NCI-H2029 (cell line): ENCODE data around the gene ATF7.
A peak's percentile ranks its signal among the peaks of the same experiment; 100 is the strongest.
"Not testable (repeated sequence)": the region's sequence is repeated elsewhere in the genome, so short reads cannot be mapped to it uniquely, and the experiment has no call there.

ENCODE experiments used
- DNase-seq: peaks from one replicate; lab custom pipeline; 2025; lab: John Stamatoyannopoulos, UW

The ATF7 gene

DNA sequence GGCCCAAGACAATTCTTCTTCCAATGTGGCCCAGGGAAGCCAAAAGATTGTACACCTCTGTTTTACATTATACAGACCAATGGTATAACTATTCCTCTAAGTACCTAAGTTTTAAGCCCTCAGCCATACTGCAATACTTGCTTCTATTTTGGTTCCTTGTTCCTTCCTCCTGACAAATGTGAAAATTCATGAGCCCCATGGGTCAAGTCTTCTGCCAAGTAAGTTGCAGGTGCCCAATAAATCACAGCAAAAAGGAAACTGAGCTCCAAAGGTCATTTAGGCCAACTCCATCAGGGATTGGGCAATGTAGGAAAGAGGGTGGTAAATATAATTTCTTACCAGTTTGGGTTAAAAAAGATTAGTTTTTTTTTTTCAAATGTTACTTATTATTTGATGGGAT is 61.2 kb downstream of the ATF7 start:
- no peak for DNase-seq

DNA sequence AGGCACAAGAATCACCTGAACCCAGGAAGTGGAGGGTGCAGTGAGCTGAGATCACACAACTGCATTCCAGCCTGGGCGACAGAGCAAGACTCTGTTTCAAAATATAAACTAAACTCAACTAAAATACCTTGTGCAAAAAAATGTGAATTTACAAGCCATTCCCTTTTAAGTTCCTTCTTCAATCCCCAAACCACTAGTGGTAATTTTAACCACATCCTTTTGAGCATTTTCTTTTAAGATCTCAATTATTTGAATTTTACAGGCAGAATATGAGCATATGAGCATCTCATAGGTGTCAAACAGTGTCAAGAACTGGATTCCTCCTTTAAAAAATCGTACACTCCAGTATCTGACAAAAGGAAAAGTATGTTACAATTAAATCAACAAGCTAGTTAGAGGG is 61.9 kb downstream of the ATF7 start:
- no peak for DNase-seq

DNA sequence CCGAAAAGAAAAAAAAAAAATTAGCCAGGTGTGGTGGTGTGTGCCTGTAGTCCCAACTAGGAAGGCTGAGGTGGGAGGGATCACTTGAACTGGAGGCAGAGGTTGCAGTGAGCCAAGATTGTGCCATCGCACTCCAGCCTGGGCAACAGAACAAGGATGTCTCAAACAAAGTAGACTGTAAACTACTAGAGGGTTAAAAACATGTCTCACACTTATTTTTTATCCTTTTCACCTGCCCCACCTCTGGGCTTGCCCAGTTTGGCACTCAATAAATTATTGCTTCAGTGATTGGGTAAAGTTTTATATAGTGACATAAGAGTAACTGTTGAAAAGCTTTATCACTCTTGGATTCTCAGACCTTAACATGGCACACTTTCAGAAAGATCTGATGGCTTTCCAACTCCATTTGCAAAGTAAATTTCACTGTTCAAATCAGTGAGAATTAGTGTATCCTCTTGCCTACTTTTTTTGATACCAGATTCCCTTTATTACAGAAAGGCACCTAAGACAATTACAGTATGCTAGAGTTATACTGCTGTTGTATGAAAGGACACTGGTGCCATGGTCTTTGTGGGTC is 62.6 kb downstream of the ATF7 start:
- DNase-seq, result no peak

DNA sequence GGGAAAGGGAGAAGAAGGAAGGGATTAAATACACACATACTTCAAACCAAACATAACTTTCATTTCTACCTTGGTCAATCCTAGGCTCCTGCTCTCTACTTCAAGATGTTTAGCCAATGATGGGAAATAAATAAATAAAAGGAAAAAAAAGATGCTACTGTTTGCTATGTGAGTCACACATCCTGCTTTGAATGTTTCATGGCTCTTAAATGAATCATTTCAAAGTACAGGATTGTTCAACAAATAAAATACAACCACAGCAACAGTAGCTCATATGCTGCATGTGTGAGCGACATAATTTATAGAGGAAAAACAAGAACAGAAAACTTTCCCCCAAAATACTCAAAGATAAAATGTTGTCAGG is 64.6 kb downstream of the ATF7 start:
- DNase-seq, result peak; percentile 58

DNA sequence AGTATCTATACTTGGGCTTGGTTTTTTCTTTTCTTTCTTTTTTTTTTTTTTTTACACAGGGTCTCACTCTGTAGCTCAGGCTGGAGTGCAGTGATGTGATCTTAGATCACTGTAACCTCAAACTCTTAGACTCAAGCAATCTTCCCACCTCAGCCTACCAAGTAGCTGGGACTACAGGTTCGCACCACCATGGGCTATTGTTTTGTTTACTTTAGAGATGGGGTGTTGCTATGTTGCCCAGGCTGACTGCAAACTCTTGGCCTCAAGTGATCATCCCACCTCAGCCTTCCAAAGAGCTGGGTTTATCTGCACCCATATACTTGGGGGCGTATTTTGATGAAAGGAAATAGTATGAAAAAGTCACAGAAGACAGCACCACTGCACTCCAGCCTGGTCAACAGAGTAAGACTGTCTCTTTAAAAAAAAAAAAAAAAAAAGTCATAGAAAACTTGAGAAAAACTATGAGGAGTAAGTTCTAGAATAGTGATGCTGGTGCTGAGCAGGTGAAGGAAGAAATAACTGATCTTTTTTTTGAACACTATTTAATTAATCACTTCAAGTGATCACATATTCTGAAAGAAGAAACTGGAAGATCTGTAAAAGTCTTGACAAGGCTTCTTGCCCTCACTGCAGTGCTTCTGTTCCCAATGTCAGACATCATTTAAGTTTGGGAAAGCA is 65.1 kb downstream of the ATF7 start:
- DNase-seq, result no peak

DNA sequence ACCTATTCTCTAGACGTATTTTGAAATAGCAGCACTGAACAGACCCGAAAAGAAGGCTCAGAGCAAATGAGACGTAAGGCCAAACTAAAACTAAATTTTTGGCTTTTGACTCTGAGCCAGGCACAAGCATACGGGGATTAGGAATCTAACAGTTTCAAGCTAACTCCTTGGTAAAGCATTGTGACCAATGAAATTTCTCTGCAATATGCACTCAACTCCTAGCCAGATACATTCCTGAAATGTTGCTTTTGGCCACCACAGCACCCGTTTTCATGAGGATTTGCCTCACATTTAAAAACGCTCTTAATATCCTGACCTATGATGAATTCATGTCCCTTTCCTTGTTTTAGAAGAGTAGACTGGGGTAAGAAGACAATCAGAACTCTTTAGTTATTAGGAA is 65.8 kb downstream of the ATF7 start:
- DNase-seq, result no peak

DNA sequence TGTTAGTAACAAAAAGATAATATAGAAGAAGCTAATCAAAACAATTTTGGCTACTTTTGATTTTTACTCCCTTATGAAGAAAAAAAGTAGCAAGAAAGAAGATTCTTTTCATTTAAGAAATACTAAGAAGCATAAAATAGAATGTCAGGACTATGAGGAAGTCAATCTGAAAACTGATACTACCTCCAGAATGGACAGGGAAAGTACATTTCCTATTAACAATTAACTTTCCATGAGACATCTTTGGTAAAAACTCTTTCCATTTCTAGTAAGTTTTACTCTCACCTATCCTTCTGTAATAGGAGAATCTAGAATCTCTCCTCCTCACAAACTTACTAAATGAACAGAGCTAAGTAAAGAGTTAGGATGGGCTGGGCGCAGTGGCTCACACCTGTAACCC is 67.6 kb downstream of the ATF7 start:
- no peak for DNase-seq

DNA sequence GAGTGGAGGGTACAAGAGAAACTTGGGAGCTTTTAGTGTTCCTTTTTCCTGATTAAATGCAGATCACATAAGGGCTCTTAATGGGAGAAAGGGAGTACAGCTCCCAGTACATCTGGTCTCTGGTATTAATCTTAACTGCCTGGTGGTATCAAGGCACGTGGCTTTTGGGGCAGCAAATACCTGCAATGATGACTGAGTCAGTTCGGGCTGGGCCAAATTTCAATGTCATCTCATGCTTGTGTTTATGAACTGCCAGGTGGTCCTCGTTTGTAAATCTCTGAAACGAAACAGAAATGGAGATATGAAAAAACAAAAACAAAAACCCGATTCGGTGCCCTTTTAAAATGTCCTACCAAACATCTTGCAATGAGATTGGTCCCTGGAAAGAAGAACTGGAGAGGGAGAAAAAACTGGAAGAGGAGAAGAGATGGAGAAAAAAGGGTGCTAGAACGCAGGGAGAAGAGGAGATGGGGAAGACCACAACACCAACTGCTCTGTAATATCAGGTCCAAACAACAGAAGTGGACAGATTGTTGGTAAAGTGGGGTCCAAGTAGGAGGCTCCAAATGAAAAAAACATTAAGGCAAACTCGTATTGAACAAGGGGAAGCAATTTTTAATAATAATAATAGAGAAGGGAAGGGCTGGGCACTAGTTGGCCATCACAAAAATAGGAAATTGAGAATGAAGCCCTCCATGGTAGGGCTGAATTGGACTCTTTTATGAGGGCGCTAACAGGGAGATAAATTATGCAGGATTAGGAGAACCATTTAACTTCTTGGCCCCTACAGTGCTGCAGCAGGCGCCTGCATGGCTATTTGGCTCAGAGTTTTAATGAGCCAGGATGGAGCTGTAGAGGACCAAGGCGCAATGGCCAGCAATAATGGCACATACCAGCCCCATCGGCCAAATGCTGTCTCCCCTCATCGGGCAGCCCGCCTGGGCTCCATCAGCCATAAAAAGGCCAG is 73.5 kb downstream of the ATF7 start:
- no peak for DNase-seq

DNA sequence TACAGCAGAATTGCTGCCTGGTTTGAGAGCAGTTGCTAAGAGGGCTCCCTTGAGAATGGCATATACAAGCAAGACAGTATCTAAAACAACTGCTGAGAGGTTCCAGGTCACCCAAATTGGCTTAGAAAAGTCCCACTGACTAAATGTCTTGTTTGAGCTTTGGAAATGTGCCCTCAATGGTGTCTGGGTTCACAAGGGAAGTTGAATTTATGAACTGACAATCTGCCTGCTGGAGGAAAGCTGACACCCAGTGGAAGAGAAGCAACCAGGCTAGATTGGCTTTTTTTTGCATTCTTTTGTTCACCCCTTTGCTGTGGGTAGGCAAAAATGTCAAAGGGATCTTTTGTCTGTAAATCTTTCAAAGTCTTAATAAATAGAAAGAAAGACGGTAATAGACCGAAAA is 74.3 kb downstream of the ATF7 start:
- DNase-seq, result no peak

DNA sequence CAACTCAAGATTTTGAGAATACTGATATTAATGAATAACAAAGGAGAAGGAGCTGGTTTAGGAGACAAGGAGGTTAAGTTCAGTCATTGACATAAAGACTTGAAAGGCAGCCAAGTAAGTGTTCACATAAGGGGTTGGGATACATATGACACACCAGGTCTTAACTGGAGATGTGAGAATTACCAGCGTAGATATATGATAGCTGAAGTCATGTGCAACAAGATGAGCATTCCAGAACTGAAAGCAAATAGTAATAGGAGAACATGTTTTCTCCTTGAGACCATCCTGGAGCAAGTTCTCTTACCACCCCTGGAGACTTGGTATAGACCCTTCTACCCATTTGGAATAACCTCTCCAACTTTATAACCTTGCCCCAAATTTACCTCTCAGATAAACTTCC is 75.6 kb downstream of the ATF7 start:
- no peak for DNase-seq

DNA sequence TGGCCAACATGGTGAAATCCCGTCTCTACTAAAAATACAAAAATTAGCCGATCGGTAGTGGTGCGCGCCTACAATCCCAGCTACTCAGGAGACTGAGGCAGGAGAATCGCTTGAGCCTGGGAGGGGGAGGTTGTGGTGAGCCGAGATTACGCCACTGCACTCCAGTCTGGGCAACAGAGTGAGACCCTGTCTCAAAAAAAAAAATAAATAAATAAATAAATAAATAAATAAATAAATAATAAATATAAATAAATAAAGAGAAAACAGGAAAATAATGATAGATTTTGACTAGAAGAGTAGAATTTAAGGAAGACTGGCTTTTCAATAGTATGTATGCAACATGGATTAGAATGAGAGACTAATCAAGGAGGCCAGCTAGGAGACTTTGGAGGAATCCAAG is 76.1 kb downstream of the ATF7 start:
- DNase-seq, result not testable (repeated sequence)

DNA sequence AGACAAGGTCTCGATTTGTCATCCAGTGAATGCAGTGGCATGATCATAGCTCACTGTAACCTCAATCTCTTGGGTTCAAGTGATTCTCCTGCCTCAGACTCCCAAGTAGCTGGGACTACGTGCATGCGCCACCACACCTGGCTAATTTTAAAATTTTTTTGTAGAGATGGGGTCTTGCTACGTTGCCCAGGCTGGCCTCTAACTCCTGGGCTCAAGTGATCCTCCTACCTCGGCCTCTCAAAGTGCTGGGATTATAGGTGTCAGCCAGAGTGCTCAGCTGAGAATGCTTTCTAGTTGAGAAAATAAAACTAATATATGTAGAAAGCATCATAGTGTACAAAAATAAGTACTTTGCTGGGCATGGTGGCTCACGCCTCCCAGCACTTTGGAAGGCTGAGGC is 77.8 kb downstream of the ATF7 start:
- DNase-seq, result not testable (repeated sequence)

DNA sequence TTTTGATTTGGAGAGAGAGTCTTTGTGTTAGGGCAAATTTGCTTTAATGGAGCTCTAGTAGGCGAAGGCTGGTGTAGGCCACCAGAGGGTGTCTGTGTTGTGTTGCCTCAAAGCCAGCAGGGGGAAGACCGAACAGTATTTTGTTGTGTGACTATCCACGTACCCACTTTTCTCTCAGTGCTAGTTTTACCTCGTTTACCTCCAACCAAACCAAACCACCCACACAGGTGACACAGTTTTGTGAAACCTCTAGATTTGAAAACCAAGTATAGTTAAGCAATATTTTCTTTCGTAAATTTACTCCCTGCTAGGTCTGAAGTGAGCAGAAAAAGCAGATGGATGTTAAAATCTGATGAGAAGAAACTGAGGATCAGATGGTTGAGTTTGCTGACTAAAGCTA is 82.6 kb downstream of the ATF7 start:
- peak; percentile 35 for DNase-seq

DNA sequence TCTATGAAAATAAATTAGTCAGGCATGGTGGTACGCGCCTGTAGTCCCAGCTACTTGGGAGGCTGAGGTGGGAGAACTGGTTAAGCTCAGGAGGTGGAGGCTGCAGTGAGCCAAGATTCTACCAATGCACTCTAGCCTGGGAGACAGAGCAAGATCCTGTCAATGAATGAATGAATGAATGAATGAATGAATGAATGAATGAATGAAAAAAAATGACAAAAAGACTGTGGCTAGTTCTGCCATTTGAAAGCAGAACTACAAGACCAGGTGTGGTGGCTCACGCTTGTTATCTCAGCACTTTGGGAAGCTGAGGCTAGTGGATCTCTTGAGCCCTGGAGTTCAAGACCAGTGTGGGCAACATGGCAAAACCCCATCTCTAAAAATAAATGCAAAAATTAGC is 86.7 kb downstream of the ATF7 start:
- DNase-seq, result no peak

DNA sequence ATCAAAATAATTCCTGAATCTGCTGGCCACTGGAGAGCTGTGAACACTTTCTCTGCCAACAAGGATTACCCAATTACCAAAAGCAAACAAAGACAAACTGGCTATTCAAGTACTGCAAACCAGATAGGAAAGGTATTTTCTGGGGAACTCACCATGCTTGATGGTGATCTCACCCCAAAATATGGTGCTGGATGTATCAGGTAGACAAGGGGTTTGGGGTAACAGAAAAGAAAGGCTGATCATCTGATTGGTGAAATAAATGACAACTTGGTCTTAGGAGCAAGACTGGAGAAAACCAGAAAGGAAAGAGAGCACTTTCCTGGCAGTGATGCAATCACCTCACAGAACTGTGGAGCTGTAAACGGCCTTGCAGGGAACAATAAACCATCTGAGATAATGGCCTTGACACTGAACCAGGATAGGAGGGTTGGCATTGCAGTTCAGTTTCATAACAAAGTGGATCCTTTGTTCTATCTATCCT is 87.9 kb downstream of the ATF7 start:
- peak; percentile 90 for DNase-seq

DNA sequence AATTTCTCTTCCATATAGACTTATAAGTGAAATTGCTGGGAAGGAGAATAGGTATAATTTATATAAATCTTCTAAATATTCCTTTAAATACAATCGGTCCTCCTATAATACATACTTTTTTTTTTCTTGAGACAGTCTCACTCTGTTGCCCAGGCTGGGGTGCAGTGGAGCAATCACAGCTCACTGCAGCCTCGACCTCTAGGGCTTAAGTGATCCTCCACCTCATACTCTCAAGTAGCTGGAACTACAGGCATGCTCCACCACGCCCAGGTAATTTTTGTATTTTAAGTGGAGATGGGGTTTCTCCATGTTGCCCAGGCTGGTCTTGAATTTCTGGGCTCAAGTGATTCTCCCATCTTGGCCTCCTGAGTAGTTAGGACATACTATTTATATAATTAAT is 89.2 kb downstream of the ATF7 start:
- no peak for DNase-seq

DNA sequence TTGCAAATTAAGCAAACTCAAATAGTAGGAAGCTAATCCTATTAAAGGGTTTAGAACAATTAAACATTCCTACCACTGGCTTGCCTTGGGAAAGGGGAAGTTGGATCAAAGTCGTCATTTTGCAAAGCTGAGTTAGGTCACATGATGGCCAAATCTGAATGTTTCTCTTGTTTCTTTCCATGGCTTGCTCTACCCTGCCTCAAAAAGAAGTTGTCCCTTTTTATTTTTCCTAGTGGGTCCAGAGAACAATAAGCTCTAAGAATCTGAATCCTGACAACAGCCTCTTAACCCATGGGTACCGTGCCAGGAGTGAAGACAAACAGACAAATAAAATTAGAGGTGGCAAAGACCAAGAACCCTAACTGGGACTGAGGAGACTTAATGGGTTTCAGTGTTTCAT is 92.7 kb downstream of the ATF7 start:
- no peak for DNase-seq

DNA sequence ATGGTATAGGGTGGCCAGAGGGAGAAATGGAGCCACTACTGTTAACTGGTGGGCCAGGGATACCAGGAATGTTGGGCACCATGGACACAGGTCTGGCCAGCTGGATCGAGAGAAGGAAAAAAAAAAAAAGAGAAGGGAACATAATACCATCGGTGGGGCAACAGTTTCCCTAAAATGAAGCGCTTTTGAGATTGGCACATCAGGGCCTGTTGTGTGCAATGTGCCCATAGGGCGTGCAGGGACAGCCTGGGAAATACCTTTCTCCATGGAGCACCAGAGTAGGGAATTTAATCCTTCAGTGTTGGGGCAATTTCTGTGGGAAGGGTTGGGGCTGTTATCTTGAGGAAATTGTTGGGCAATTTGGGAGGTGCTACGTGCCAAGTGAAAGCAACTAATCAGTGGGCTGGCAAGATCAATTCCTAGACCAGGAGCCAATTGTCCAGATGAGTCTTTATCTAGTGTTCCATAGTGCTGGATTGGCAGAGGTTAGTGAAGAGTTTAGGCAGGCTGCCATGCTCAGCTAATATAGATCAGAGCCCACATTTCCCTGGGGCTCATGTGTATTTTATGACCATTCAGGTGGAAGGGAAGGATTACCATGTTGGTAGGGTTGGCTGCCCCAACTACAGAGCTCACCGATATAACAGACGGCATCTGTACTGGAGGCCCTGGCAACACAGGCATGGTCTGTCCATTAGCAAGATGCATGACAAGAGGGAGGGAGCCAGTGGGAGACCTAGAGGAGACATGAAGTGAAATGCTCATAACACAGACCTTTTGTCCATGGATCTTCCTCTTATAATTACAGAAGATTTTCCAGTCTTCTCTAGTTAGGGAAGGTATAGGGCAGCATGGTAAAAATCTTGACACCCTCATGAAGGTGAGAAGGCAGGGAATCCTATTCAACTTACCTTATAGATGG is 93.4 kb downstream of the ATF7 start:
- DNase-seq, result no peak

DNA sequence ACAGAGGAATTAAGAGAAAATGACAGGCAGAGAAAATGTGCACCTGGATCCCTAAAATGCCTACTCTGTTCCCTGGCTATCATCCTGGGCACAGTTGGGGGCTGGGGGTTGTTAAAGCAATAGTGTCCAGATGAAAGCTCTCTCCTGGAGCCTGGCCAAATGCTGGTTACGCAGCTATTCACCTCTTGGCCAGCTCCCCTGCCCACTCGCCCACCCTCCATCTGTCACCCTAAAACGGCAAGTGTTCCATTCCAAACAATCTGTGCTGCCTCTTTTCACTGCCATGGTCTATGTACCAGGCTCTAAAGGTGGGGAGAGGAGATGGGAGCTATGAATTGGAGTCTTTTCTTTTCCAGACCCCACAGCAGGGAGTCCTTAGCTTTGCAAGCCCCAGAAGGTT is 94.2 kb downstream of the ATF7 start:
- no peak for DNase-seq

DNA sequence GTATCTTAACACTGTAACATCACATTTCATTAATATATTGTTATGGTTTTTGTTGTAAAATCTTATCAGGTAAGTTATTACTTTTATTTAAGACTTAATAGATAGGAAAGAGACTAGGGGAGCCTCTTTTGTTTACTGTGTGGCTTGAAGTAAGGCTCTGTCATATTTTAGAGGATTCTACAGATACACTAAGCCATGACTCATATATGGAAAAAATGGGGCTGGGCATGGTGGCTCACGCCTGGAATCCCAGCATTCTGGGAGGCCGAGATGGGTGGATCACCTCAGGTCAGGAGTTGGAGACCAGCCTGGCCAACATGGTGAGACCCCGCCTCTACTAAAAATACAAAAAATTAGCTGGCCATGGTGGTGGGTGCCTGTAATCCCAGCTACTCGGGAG is 95.3 kb downstream of the ATF7 start:
- no peak for DNase-seq

DNA sequence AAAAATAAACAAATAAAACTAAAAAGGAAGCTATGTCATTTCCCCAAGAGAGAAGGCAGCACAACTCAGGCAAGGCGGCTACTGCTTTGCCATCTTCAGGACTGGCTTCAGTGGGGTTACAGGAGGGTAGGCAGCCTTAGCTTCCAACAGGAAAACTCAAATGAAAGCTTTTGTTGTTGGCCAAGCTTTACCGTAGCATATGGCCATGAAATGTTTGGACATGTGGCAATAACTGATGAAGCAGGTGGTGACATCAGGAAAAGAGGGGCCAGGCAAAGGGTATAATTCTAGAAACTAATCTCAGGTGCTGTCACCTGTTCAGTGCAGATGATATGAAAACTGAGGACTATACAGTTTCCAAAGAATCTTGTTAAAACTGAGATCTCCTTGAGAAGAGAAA is 96.1 kb downstream of the ATF7 start:
- no peak for DNase-seq

DNA sequence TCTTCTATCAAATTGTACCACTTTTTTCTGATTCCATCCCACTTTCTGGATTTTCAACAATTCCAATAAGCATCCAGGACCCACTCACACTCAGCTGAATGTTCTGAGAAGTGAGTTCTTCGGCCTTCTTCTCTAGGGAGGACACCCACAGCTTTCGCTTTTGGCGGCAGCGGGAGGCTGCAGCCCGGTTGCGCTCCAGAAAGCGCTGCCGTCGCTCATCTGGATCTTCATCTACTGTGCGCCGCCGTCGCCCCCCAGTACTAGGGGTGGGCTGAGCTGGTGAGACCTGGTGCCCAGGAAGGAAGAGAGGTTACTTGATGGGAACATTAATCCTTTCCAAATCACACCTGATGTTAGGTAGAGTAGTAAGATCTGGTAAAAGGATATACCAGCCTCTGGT is 101.7 kb downstream of the ATF7 start:
- DNase-seq, result no peak
